NCI-H1048 (cell line): Measurements from ENCODE around the gene SHROOM4.

Source experiments
- DNase-seq: peaks from one replicate; lab custom pipeline; 2025; lab: John Stamatoyannopoulos, UW

Gene SHROOM4

GRCh38 chrX:50615570-50616158 lies 198.3 kb downstream of the SHROOM4 start:
- DNase-seq: no peak

GRCh38 chrX:50614460-50614859 lies 199.5 kb downstream of the SHROOM4 start:
- DNase-seq: no peak

GRCh38 chrX:50613846-50614245 lies 200.1 kb downstream of the SHROOM4 start:
- DNase-seq: no peak

GRCh38 chrX:50609796-50610195 lies 204.2 kb downstream of the SHROOM4 start:
- no peak for DNase-seq

GRCh38 chrX:50606300-50606950 lies 207.6 kb downstream of the SHROOM4 start:
- DNase-seq: no peak

GRCh38 chrX:50596056-50596455 lies 217.9 kb downstream of the SHROOM4 start:
- DNase-seq: no peak

GRCh38 chrX:50594788-50595187 lies 219.2 kb downstream of the SHROOM4 start:
- no peak for DNase-seq

- no peak for DNase-seq
These were observed 227.0 kb downstream of the SHROOM4 start for GRCh38 chrX:50586980-50587379.

- DNase-seq: no peak
These were observed 227.6 kb downstream of the SHROOM4 start for GRCh38 chrX:50586407-50586806.

- DNase-seq: no peak
These were observed 232.6 kb downstream of the SHROOM4 start for GRCh38 chrX:50581405-50581804.

- DNase-seq: no peak
These were observed 234.0 kb downstream of the SHROOM4 start for GRCh38 chrX:50579955-50580354.

GRCh38 chrX:50577326-50577725 lies 236.7 kb downstream of the SHROOM4 start:
- DNase-seq: no peak

- no peak for DNase-seq
These were observed 246.4 kb downstream of the SHROOM4 start for GRCh38 chrX:50567636-50568035.

- DNase-seq: no peak
These were observed 248.3 kb downstream of the SHROOM4 start for GRCh38 chrX:50565718-50566117.
